Measurements from ENCODE around the gene TASP1.
"Not testable (repeated sequence)": the region's sequence is repeated elsewhere in the genome, so short reads cannot be mapped to it uniquely, and the experiment has no call there.

Gene TASP1

DNA sequence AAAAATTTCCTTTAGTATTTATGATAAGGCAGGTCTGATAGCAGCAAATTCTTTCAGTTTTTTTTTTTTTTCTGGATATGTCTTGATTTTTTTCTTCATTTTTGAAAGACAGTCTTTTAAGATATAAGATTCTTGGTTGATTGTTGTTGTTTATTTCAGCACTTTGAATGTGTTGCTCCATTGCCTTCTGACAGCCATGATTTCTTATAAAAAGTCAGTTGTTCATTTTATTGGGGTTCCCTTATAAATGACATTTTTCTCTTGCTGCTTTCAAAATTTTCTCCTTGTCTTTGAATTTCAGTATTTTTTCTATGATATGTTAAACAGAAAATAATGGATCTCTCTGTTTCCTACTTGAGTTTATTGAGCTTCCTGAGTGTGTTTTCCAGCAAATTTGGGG is 265.3 kb downstream of the TASP1 start:
- no peak overlapping the region for H3K9ac ChIP-seq (ENCODE audit: low read length)
- H3K9me3 ChIP-seq (ENCODE audit: insufficient read depth, low read length), result no peaks in the 10 kb centered on the region
- no peak for TF ChIP-seq EZH2phosphoT487 (conservative IDR thresholded peaks at IDR 0.05; ENCODE audit: low read length)

GRCh38 chr20:13364278-13365170 is 274.2 kb downstream of the TASP1 start:
- no peaks in the 10 kb centered on the region for H3K9me2 ChIP-seq (replicated peaks; ENCODE audit: insufficient read depth, low read length)
- no peaks in the 10 kb centered on the region for H3F3A ChIP-seq (ENCODE audit: insufficient read depth)
- H3K9me3 ChIP-seq (ENCODE audit: insufficient read depth, low read length), result no peaks in the 10 kb centered on the region
- no peak overlapping the region for H3K27ac ChIP-seq (ENCODE audit: low read depth, low read length)
- no peaks in the 10 kb centered on the region for H4K20me1 ChIP-seq (ENCODE audit: low read depth, low read length)
- H3K36me3 ChIP-seq (ENCODE audit: low read length), result no peaks in the 10 kb centered on the region
- H3K4me2 ChIP-seq (ENCODE audit: low read depth, low read length, poor library complexity, severe bottlenecking), result no peak overlapping the region
- H3K9ac ChIP-seq (ENCODE audit: low read length), result no peak overlapping the region
- H2AFZ ChIP-seq (ENCODE audit: low read depth, low read length, severe bottlenecking), result no peak overlapping the region
- no peak overlapping the region for H3K4me3 ChIP-seq (ENCODE audit: insufficient read depth, low read length, poor library complexity, severe bottlenecking)
- H3K79me2 ChIP-seq (ENCODE audit: insufficient read depth, low read length), result no peaks in the 10 kb centered on the region
- no peak for TF ChIP-seq EZH2phosphoT487 (conservative IDR thresholded peaks at IDR 0.05; ENCODE audit: low read length)
- no peaks in the 10 kb centered on the region for H3K27me3 ChIP-seq (ENCODE audit: low read length)

More for the DNA sequence above, 265.3 kb downstream of the TASP1 start:
- H3K36me3 ChIP-seq (ENCODE audit: low read length), result no peaks in the 10 kb centered on the region
- no peak overlapping the region for H2AFZ ChIP-seq (ENCODE audit: low read depth, low read length, severe bottlenecking)
- H3K27ac ChIP-seq (ENCODE audit: low read depth, low read length), result no peak overlapping the region
- H3K79me2 ChIP-seq (ENCODE audit: insufficient read depth, low read length), result no peaks in the 10 kb centered on the region
- H3K4me3 ChIP-seq (ENCODE audit: insufficient read depth, low read length, poor library complexity, severe bottlenecking), result no peak overlapping the region
- no peaks in the 10 kb centered on the region for H3K9me2 ChIP-seq (replicated peaks; ENCODE audit: insufficient read depth, low read length)
- H3F3A ChIP-seq (ENCODE audit: insufficient read depth), result no peaks in the 10 kb centered on the region
- no peak overlapping the region for H3K4me2 ChIP-seq (ENCODE audit: low read depth, low read length, poor library complexity, severe bottlenecking)
- H3K27me3 ChIP-seq (ENCODE audit: low read length), result no peaks in the 10 kb centered on the region
- H4K20me1 ChIP-seq (ENCODE audit: low read depth, low read length), result no peaks in the 10 kb centered on the region

- H3K9ac ChIP-seq (ENCODE audit: low read length), result no peak overlapping the region
- no peaks in the 10 kb centered on the region for H3K79me2 ChIP-seq (ENCODE audit: insufficient read depth, low read length)
- no peak overlapping the region for H3K27ac ChIP-seq (ENCODE audit: low read depth, low read length)
- no peaks in the 10 kb centered on the region for H4K20me1 ChIP-seq (ENCODE audit: low read depth, low read length)
- no peaks in the 10 kb centered on the region for H3K36me3 ChIP-seq (ENCODE audit: low read length)
- H3K27me3 ChIP-seq (ENCODE audit: low read length), result no peaks in the 10 kb centered on the region
- H3K9me2 ChIP-seq (replicated peaks; ENCODE audit: insufficient read depth, low read length), result no peaks in the 10 kb centered on the region
- TF ChIP-seq CTCF (IDR thresholded peaks at IDR 0.05; ENCODE audit: insufficient read depth, low read length, poor library complexity, severe bottlenecking) (no peak), EZH2phosphoT487 (conservative IDR thresholded peaks at IDR 0.05; ENCODE audit: low read length) (no peak)
- no peak overlapping the region for H3K4me2 ChIP-seq (ENCODE audit: low read depth, low read length, poor library complexity, severe bottlenecking)
- no peak overlapping the region for H2AFZ ChIP-seq (ENCODE audit: low read depth, low read length, severe bottlenecking)
- no peak overlapping the region for H3K4me3 ChIP-seq (ENCODE audit: insufficient read depth, low read length, poor library complexity, severe bottlenecking)
- H3F3A ChIP-seq (ENCODE audit: insufficient read depth), result no peaks in the 10 kb centered on the region
- no peaks in the 10 kb centered on the region for H3K9me3 ChIP-seq (ENCODE audit: insufficient read depth, low read length)
Measured at GRCh38 chr20:13363473-13363872, 275.3 kb downstream of the TASP1 start.

DNA sequence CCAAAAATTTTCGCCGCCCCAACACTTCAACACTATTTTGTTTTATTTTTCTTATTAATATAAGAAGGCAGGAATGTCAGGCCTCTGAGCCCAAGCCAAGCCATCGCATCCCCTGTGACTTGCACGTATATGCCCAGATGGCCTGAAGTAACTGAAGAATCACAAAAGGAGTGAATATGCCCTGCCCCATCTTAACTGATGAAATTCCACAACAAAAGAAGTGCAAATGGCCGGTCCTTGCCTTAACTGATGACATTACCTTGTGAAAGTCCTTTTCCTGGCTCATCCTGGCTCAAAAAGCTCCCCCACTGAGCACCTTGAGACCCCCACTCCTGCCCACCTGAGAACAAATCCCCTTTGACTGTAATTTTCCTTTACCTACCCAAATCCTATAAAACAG is 276.6 kb downstream of the TASP1 start:
- H3K9ac ChIP-seq (ENCODE audit: low read length); H4K20me1 ChIP-seq (ENCODE audit: low read depth, low read length); H2AFZ ChIP-seq (ENCODE audit: low read depth, low read length, severe bottlenecking); H3K9me2 ChIP-seq (replicated peaks; ENCODE audit: insufficient read depth, low read length); H3F3A ChIP-seq (ENCODE audit: insufficient read depth); H3K36me3 ChIP-seq (ENCODE audit: low read length); H3K27ac ChIP-seq (ENCODE audit: low read depth, low read length); H3K79me2 ChIP-seq (ENCODE audit: insufficient read depth, low read length); H3K27me3 ChIP-seq (ENCODE audit: low read length); H3K9me3 ChIP-seq (ENCODE audit: insufficient read depth, low read length); H3K4me3 ChIP-seq (ENCODE audit: insufficient read depth, low read length, poor library complexity, severe bottlenecking); H3K4me2 ChIP-seq (ENCODE audit: low read depth, low read length, poor library complexity, severe bottlenecking): not testable (repeated sequence)

DNA sequence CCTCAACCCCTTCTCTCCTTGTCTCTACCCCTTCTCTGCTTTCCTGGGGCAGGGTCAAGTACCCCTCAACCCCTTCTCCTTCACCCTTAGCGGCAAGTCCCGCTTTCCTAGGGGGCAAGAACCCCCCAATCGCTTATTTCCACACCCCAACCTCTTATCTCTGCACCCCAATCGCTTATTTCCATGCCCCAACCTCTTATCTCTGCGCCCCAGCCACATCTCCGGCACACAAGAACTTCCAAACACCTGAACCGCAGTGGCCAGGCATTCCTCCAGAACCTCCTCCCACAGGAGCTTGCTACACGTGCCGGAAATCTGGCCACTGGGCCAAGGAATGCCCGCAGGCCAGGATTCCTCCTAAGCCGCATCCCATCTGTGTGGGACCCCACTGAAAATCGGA is 279.8 kb downstream of the TASP1 start:
- H3K9ac ChIP-seq (ENCODE audit: low read length); H3K27ac ChIP-seq (ENCODE audit: low read depth, low read length); H2AFZ ChIP-seq (ENCODE audit: low read depth, low read length, severe bottlenecking); H3K36me3 ChIP-seq (ENCODE audit: low read length); H4K20me1 ChIP-seq (ENCODE audit: low read depth, low read length); H3K9me3 ChIP-seq (ENCODE audit: insufficient read depth, low read length); H3K79me2 ChIP-seq (ENCODE audit: insufficient read depth, low read length); H3K4me3 ChIP-seq (ENCODE audit: insufficient read depth, low read length, poor library complexity, severe bottlenecking); H3F3A ChIP-seq (ENCODE audit: insufficient read depth); H3K27me3 ChIP-seq (ENCODE audit: low read length); H3K9me2 ChIP-seq (replicated peaks; ENCODE audit: insufficient read depth, low read length); H3K4me2 ChIP-seq (ENCODE audit: low read depth, low read length, poor library complexity, severe bottlenecking): not testable (repeated sequence)

- not testable (repeated sequence) for H3K79me2 ChIP-seq (ENCODE audit: insufficient read depth, low read length); H3K9me3 ChIP-seq (ENCODE audit: insufficient read depth, low read length); H3K9ac ChIP-seq (ENCODE audit: low read length); H3K4me3 ChIP-seq (ENCODE audit: insufficient read depth, low read length, poor library complexity, severe bottlenecking); H4K20me1 ChIP-seq (ENCODE audit: low read depth, low read length); H3K27me3 ChIP-seq (ENCODE audit: low read length); H3K36me3 ChIP-seq (ENCODE audit: low read length); H3K9me2 ChIP-seq (replicated peaks; ENCODE audit: insufficient read depth, low read length); H3K4me2 ChIP-seq (ENCODE audit: low read depth, low read length, poor library complexity, severe bottlenecking); H3F3A ChIP-seq (ENCODE audit: insufficient read depth); H3K27ac ChIP-seq (ENCODE audit: low read depth, low read length); H2AFZ ChIP-seq (ENCODE audit: low read depth, low read length, severe bottlenecking)
Measured at GRCh38 chr20:13357782-13358181, 280.9 kb downstream of the TASP1 start.
